ENCODE results near the gene EML2.

EML2 gene

DNA sequence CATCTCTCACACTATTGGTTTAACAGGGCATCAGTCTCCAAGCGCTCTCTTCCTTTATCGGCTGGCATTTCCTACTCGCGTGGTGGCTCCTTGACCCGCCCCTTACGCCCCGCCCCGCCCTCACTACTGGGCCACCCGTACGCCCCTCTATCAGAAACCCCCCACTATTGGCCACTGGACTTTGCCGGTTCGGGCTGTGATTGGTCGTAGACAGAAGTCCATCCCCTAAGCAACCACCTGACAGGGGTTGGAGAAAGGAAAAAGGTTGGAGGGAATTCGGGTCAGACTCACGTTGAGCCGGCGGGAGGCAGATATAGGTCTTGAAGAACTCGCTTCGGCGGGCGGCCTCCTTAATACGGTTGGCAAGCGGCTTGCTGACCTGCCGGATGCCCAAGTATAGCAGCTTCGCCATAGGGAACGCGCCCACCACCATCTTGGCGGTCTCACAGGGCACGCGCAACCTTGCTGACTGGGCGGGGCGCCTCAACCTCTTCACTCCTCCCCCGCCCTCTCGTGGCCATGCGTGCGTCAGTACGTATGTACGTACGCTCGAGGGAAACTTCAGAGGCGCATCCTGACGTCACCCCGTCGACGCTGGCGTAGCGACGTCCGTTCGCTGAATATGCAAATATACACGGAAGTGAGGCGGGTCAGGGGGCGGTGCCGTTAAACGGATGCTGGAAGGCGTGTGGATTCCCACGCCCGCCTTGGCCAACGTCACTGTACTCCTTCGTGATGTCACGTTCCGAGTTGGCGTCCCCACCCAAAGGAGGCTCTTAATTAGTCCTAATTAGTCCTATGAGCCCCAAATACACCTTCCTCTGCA lies 54.7 kb downstream of the EML2 start, which contains the start of gene OPA3:
OPA3 (minus strand) TSS at position 471 of the 826 bp plus-strand sequence; CDS start at position 433, 38 bp downstream.
- DNase-seq (ENCODE audit: low spot score): peak; percentile 97

DNA sequence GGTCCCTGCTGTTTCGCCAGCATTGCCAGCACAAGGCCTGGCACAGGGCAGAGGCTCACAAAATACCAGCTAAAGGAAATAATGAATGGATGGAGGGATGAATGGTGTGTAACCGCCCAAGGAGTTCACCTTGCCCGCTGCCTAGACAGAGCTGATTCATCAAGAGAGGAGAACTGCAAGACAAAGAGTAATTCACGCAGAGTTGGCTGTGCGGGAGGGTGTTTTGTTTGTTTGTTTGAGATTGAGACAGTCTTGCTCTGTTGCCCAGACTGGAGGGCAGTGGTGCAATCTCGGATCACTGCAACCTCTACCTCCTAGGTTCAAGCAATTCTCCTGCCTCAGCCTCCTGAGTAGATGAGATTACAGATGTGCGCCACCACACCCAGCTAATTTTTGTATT lies 57.6 kb downstream of the EML2 start:
- no peak for DNase-seq (ENCODE audit: low spot score)

- DNase-seq (ENCODE audit: low spot score): no peak
These were observed 60.3 kb downstream of the EML2 start for GRCh38 chr19:45578861-45579260.

- DNase-seq (ENCODE audit: low spot score): no peak
These were observed 61.9 kb downstream of the EML2 start for GRCh38 chr19:45577111-45577905.

- DNase-seq (ENCODE audit: low spot score): no peak
These were observed 62.5 kb downstream of the EML2 start for GRCh38 chr19:45576682-45577081.

DNA sequence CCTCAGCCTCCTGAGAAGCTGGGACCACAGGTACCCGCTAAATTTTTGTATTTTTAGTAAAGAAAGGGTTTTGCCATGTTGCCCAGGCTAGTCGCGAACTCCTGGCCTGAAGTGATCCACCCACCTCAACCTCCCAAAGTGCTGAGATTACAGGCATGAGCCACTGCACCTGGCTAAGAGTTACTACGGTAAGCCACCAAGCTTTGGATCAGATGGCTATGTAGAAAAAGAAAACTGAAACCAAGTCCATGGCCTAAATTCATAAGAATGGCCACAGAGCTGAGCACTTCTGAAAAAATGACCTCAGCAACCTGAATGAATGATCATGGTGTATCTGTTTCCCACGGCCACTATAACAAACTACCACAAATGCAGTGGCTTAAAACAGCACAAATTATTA lies 64.0 kb downstream of the EML2 start:
- DNase-seq (ENCODE audit: low spot score): no peak

- no peak for DNase-seq (ENCODE audit: low spot score)
These were observed 64.7 kb downstream of the EML2 start for GRCh38 chr19:45574526-45574925.

DNA sequence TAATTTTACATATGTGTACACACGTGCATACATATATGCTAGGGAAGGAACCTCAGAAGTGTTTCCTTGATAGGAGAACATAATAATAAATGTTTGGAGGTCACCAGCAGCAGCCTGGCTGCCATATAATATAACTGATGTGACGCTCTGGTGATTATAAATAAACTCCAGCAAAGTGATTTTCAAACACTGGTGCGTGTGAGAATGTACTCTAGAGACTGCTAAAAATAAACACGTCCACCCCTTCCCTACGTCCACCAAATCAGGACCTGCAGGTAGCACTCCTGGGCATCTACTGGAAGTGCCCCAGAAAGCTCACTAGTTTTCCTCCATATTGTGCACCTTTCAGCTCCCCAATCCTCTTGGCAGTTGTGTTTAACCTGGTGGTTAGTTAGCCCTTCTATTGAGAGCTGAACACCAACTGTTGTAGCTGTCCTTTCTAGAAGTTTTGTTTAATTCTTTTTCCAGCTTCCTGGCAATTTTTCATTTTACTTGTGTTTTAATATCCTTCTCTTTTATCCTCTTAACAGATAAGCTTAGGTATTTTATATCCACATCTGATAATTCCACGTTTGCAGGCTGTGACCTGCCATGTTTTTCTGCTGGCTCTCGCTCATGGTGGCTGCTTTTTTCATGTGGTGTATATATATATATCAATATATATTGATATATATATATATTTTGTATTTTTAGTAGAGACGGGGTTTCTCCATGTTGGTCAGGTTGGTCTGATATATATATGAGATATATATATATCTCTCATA lies 67.6 kb downstream of the EML2 start:
- no peak for DNase-seq (ENCODE audit: low spot score)

- peak; percentile 76 for DNase-seq (ENCODE audit: low spot score)
These were observed 69.4 kb downstream of the EML2 start for GRCh38 chr19:45569619-45570421.

GRCh38 chr19:45568732-45569131 lies 70.5 kb downstream of the EML2 start:
- no peak for DNase-seq (ENCODE audit: low spot score)

- no peak for DNase-seq (ENCODE audit: low spot score)
These were observed 71.6 kb downstream of the EML2 start for GRCh38 chr19:45567609-45568008.

- peak; percentile 51 for DNase-seq (ENCODE audit: low spot score)
These were observed 74.9 kb downstream of the EML2 start for GRCh38 chr19:45564131-45564780.

DNA sequence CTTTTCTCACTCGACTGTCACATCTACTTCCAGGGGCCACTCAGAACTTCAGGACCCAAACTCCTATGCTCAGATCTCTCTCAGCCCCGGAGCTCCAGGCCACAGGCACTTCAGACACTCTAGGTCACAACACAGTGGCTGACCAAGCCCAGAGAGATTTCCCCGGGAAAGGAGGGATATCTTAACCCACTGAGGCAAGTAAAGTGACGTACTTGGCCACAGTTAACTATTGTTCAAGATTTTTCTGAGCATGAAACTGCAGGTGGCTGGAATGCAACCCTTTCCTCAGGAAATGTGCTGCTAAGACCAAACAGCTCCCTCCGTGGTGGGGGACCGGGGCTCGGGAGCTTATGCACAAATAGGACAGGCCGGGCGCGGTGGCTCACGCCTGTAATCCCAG lies 78.5 kb downstream of the EML2 start:
- DNase-seq (ENCODE audit: low spot score): no peak

GRCh38 chr19:45560038-45560437 lies 79.2 kb downstream of the EML2 start:
- no peak for DNase-seq (ENCODE audit: low spot score)

All from iPS-NIHi11 (cell line).